ENCODE measurements around the gene HRH3.

- TF ChIP-seq CTCF (IDR thresholded peaks at IDR 0.05) (no peak), EP300 (IDR thresholded peaks at IDR 0.05) (no peak)
These were observed 51.1 kb downstream of the HRH3 start for GRCh38 chr20:62168890-62169435.

Data from ovary (tissue), 3 donors.